ENCODE measurements around the gene CBX1.

DNA sequence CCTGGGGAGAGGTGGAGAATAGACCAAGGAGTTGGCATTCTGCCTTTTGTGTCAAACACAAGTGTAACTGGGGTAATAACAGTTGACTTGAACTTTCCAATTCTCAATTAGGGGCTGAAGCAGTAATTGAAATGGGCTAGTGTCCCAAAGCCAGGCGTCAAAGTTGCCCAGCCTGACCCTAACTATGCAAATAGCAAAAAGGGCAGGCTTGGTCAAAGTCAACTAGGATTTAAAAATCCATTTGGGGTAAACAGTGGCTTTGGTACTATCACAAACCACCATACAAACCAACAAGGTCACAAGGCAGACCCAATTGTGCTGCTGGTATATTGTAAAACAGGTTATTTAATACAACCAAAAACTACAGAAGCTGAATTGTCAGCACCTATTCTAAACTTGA lies 35.1 kb downstream of the CBX1 start:
- TF ChIP-seq EZH2 (IDR thresholded peaks at IDR 0.05; ENCODE audit: low read depth, unreplicated experiment) (no peak), EZH2phosphoT487 (IDR thresholded peaks at IDR 0.05; ENCODE audit: unreplicated experiment) (no peak), POLR2AphosphoS5 (IDR thresholded peaks at IDR 0.05; ENCODE audit: low read depth) (no peak), JUNB (IDR thresholded peaks at IDR 0.05; ENCODE audit: unreplicated experiment) (no peak), CREB1 (CRISPR knock-in tag; IDR thresholded peaks at IDR 0.05; ENCODE audit: low read depth) (no peak), ZNF114 (CRISPR knock-in tag; IDR thresholded peaks at IDR 0.05) (no peak), NANOG (IDR thresholded peaks at IDR 0.05; ENCODE audit: borderline replicate concordance) (no peak), ZNF331 (CRISPR knock-in tag; IDR thresholded peaks at IDR 0.05; ENCODE audit: low read depth) (no peak), STAT1 (IDR thresholded peaks at IDR 0.05; ENCODE audit: unreplicated experiment) (no peak)
- TF ChIP-seq, protein P1, sequence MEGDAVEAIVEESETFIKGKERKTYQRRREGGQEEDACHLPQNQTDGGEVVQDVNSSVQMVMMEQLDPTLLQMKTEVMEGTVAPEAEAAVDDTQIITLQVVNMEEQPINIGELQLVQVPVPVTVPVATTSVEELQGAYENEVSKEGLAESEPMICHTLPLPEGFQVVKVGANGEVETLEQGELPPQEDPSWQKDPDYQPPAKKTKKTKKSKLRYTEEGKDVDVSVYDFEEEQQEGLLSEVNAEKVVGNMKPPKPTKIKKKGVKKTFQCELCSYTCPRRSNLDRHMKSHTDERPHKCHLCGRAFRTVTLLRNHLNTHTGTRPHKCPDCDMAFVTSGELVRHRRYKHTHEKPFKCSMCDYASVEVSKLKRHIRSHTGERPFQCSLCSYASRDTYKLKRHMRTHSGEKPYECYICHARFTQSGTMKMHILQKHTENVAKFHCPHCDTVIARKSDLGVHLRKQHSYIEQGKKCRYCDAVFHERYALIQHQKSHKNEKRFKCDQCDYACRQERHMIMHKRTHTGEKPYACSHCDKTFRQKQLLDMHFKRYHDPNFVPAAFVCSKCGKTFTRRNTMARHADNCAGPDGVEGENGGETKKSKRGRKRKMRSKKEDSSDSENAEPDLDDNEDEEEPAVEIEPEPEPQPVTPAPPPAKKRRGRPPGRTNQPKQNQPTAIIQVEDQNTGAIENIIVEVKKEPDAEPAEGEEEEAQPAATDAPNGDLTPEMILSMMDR (conservative IDR thresholded peaks at IDR 0.05; ENCODE audit: low read depth in 2 of 2) = no peak
- TF ChIP-seq, protein P2, sequence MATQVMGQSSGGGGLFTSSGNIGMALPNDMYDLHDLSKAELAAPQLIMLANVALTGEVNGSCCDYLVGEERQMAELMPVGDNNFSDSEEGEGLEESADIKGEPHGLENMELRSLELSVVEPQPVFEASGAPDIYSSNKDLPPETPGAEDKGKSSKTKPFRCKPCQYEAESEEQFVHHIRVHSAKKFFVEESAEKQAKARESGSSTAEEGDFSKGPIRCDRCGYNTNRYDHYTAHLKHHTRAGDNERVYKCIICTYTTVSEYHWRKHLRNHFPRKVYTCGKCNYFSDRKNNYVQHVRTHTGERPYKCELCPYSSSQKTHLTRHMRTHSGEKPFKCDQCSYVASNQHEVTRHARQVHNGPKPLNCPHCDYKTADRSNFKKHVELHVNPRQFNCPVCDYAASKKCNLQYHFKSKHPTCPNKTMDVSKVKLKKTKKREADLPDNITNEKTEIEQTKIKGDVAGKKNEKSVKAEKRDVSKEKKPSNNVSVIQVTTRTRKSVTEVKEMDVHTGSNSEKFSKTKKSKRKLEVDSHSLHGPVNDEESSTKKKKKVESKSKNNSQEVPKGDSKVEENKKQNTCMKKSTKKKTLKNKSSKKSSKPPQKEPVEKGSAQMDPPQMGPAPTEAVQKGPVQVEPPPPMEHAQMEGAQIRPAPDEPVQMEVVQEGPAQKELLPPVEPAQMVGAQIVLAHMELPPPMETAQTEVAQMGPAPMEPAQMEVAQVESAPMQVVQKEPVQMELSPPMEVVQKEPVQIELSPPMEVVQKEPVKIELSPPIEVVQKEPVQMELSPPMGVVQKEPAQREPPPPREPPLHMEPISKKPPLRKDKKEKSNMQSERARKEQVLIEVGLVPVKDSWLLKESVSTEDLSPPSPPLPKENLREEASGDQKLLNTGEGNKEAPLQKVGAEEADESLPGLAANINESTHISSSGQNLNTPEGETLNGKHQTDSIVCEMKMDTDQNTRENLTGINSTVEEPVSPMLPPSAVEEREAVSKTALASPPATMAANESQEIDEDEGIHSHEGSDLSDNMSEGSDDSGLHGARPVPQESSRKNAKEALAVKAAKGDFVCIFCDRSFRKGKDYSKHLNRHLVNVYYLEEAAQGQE (IDR thresholded peaks at IDR 0.05; ENCODE audit: unreplicated experiment) = no peak
- TF ChIP-seq, protein P3, sequence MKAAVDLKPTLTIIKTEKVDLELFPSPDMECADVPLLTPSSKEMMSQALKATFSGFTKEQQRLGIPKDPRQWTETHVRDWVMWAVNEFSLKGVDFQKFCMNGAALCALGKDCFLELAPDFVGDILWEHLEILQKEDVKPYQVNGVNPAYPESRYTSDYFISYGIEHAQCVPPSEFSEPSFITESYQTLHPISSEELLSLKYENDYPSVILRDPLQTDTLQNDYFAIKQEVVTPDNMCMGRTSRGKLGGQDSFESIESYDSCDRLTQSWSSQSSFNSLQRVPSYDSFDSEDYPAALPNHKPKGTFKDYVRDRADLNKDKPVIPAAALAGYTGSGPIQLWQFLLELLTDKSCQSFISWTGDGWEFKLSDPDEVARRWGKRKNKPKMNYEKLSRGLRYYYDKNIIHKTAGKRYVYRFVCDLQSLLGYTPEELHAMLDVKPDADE (IDR thresholded peaks at IDR 0.05) = no peak

All from GM23338 (cell line).